Activated CD8-positive, alpha-beta T cell treated with anti-CD3 and anti-CD28 coated beads for 36 hours (primary cell): ENCODE measurements around the gene MIA2. TPM values are rescaled to one million over a fixed set of nuclear protein-coding genes. Genes with fewer than 3 reads are reported as not detected.
"Not testable (repeated sequence)": the region's sequence is repeated elsewhere in the genome, so short reads cannot be mapped to it uniquely, and the experiment has no call there.

Experiments
- ATAC-seq: fragments of 200-7000 bp; cut with Tn5 transposase; one replicate; pipeline ENCODE4 v1.10.0; 2021; ENCODE audit warnings: mild to moderate bottlenecking, moderate library complexity
- CTCF ChIA-PET: fragments of 350-600 bp; sonication (Branson Sonifier 250); formaldehyde crosslinking; loops from one replicate; lab custom pipeline; 2021; ENCODE audit warnings: antibody characterized with exemption; lab: Charles Lee
- POLR2A ChIA-PET: fragments of 350-600 bp; sonication (Branson Sonifier 250); formaldehyde crosslinking; loops from one replicate; lab custom pipeline; 2021; ENCODE audit warnings: antibody characterized with exemption; lab: Charles Lee
- DNase-seq: peaks from one replicate; pipeline ENCODE4 v3.0.0-alpha.2; 2020
- H3K27ac Mint-ChIP-seq: one replicate; pipeline ENCODE4 v1.8.0; 2021; ENCODE audit warnings: mild to moderate bottlenecking, mixed read lengths
- H3K27me3 Mint-ChIP-seq: one replicate; pipeline ENCODE4 v1.8.0; 2021; ENCODE audit warnings: mixed read lengths
- H3K36me3 Mint-ChIP-seq: one replicate; pipeline ENCODE4 v1.8.0; 2021; ENCODE audit warnings: low read depth, mixed read lengths
- H3K4me1 Mint-ChIP-seq: one replicate; pipeline ENCODE4 v1.8.0; 2021; ENCODE audit warnings: low read depth, mixed read lengths
- H3K4me3 Mint-ChIP-seq: one replicate; pipeline ENCODE4 v1.8.0; 2021; ENCODE audit warnings: mild to moderate bottlenecking, moderate library complexity, mixed read lengths
- H3K9me3 Mint-ChIP-seq: one replicate; pipeline ENCODE4 v1.8.0; 2021; ENCODE audit warnings: mixed read lengths
- CTCF ChIP-seq: fragments of 200-600 bp; IDR thresholded peaks from one replicate; pipeline ENCODE4 v1.8.0; 2022; ENCODE audit warnings: antibody characterized with exemption, mild to moderate bottlenecking
- intact Hi-C: fragments of 100-400 bp; cut with micrococcal nuclease; formaldehyde crosslinking; loops from one replicate; pipeline ENCODE4 v1.10.0; 2022
- total RNA-seq, 2 experiments: library from RNA; stranded (reverse); gene quantifications; one replicate each; pipeline ENCODE4 v1.2.3, GENCODE V29; 2021

The MIA2 gene
- total RNA-seq, 2 experiments from 2014 or later: 17.6 to 18.3 TPM

GRCh38 chr14:39230416-39231035 is 3.2 kb upstream of the MIA2 start:
- ChIA-PET CTCF (interaction anchor here (1.0 to 4.7 kb wide), 13 partner anchors 11 to 240 kb away, joined by 3 to 54 read pairs (median 5); no protein-coding TSS in a partner anchor), POLR2A (interaction anchor here (1.6 to 2.4 kb wide), 3 partner anchors 45 to 116 kb away, joined by 6 to 9 read pairs (median 8); partner anchors contain the start of genes GEMIN2 and TRAPPC6B)
- no peak for TF ChIP-seq CTCF
- no peak overlapping the region for H3K4me3 Mint-ChIP-seq
- intact Hi-C loops: loop anchor here (10.0 kb wide), 1 partner anchor 134 kb away; no protein-coding TSS in a partner anchor
- peak overlapping the region; percentile 84 for H3K27ac Mint-ChIP-seq
- DNase-seq: peak; percentile 39
- no peaks in the 10 kb centered on the region for H3K27me3 Mint-ChIP-seq
- no peak for ATAC-seq
- H3K36me3 Mint-ChIP-seq: no peaks in the 10 kb centered on the region
- no peaks in the 10 kb centered on the region for H3K9me3 Mint-ChIP-seq
- H3K4me1 Mint-ChIP-seq: peaks cover 45% of the 10 kb centered on the region

DNA sequence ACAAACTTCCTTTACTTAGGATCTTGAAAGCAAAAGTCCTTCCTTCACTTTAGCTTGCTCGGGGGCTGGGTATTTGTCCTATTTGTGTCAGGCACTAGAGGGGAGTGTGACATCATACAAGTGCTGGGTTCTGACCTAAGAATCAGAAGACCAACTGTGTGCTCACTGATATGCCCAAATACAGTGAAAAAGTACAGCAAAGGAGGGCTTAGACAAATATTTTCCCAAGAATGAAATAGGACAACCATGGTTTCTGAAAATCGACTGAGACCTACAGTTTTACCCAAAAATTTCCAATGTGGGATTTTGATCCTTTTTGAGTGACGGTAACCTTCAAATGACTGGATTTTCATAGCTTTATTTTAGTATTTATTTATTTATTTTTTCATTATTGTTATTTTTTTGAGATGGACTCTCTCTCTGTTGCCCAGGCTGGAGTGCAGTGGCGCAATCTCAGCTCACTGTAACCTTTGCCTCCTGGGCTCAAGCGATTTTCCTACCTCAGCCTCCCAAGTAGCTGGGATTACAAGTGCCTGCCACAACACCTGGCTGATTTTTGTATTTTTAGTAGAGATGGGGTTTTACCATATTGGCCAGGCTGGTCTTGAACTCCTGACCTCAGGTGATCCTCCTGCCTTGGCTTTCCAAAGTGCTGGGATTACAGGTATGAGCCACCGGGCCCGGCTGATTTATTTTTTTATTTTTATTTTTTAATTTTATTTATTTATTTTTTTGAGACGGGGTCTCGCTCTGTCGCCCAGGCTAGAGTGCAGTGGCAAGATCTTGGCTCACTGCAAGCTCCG is 1.8 kb upstream of the MIA2 start:
- TF ChIP-seq CTCF: peak; percentile 26
- ATAC-seq: peak; percentile 34

GRCh38 chr14:39232554-39233415 is 930 bp upstream of the MIA2 start:
- H3K4me1 Mint-ChIP-seq: peaks cover 42% of the 10 kb centered on the region
- ATAC-seq: no peak

More for the DNA sequence above, 1.8 kb upstream of the MIA2 start:
- H3K4me3 Mint-ChIP-seq, H3K9me3 Mint-ChIP-seq, H3K27me3 Mint-ChIP-seq, H3K36me3 Mint-ChIP-seq: not testable (repeated sequence)
- ChIA-PET CTCF (interaction anchor here (0.6 to 4.7 kb wide), 28 partner anchors 10 to 795 kb away, joined by 3 to 54 read pairs (median 4); partner anchors contain the start of genes FBXO33 and PNN), POLR2A (interaction anchor here (0.9 to 1.1 kb wide), 2 partner anchors 35 to 198 kb away, joined by 3 to 4 read pairs; no protein-coding TSS in a partner anchor)
- intact Hi-C loops: loop anchor here (10.0 kb wide), 1 partner anchor 133 kb away; no protein-coding TSS in a partner anchor
- peak; percentile 53 for DNase-seq
- peak overlapping the region; percentile 23 for H3K27ac Mint-ChIP-seq
- peaks cover 45% of the 10 kb centered on the region for H3K4me1 Mint-ChIP-seq

DNA sequence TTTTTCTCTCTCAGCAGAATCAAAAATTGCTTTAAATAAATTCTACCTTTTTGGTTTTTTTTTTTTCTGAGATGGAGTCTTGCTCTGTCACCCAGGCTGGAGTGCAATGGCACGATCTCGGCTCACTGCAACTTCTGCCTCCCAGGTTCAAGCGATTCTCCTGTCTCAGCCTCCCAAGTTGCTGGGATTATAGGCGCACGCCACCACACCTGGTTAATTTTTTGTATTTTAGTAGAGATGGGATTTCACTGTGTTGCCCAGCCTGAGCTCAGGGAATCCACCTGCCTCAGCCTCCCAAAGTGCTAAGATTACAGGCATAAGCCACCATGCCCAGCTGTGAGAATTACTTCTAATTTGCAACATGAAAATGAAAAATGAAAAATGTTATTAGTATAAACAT is 1.3 kb downstream of the MIA2 start:
- H3K27me3 Mint-ChIP-seq, POLR2A ChIA-PET, H3K27ac Mint-ChIP-seq, H3K4me3 Mint-ChIP-seq, H3K9me3 Mint-ChIP-seq, H3K36me3 Mint-ChIP-seq, ATAC-seq, DNase-seq: not testable (repeated sequence)
- intact Hi-C loops: loop anchor here (10.0 kb wide), 1 partner anchor 130 kb away; no protein-coding TSS in a partner anchor
- CTCF ChIA-PET: interaction anchor here (1.2 to 2.3 kb wide), 2 partner anchors 34 to 192 kb away, joined by 3 to 6 read pairs; no protein-coding TSS in a partner anchor
- H3K4me1 Mint-ChIP-seq: peaks cover 21% of the 10 kb centered on the region

More at GRCh38 chr14:39232554-39233415, 930 bp upstream of the MIA2 start:
- no peak for TF ChIP-seq CTCF
- no peaks in the 10 kb centered on the region for H3K27me3 Mint-ChIP-seq
- no peaks in the 10 kb centered on the region for H3K36me3 Mint-ChIP-seq
- no peaks in the 10 kb centered on the region for H3K9me3 Mint-ChIP-seq
- ChIA-PET CTCF (interaction anchor here (0.7 to 4.7 kb wide), 18 partner anchors 9 to 236 kb away, joined by 3 to 54 read pairs (median 4); partner anchors contain the start of gene FBXO33), POLR2A (interaction anchor here (1.1 kb wide), 1 partner anchor 34 kb away, joined by 4 read pairs; no protein-coding TSS in a partner anchor)
- H3K4me3 Mint-ChIP-seq: no peak overlapping the region
- intact Hi-C loops: loop anchor here (10.0 kb wide), 1 partner anchor 132 kb away; no protein-coding TSS in a partner anchor
- H3K27ac Mint-ChIP-seq: peak overlapping the region; percentile 84
- DNase-seq: no peak

DNA sequence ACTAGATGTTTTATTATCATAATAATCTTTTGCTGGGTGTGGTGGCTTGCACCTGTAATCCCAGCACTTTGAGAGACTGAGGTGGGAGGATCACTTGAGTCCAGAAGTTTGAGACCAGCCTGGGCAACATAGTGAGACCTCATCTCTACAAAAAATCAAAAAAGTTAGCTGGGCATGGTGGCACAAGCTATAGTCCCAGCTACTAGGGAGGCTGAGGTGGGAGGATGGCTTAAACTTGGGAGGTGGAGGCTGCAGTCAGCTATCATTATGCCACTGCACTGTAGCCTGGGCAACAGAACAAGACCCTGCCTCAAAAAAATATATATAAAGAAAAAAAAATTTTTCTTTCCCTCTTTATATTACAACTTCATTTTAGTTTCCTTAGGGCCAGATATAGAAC is 1.8 kb downstream of the MIA2 start:
- POLR2A ChIA-PET, H3K36me3 Mint-ChIP-seq, H3K4me3 Mint-ChIP-seq, DNase-seq, ATAC-seq, H3K27ac Mint-ChIP-seq, H3K9me3 Mint-ChIP-seq, H3K27me3 Mint-ChIP-seq: not testable (repeated sequence)
- H3K4me1 Mint-ChIP-seq: peaks cover 19% of the 10 kb centered on the region
- CTCF ChIA-PET: interaction anchor here (1.2 to 2.3 kb wide), 2 partner anchors 33 to 191 kb away, joined by 3 to 6 read pairs; no protein-coding TSS in a partner anchor
- intact Hi-C loops: loop anchor here (10.0 kb wide), 1 partner anchor 129 kb away; no protein-coding TSS in a partner anchor
